HG02884 (cell line): Measurements from ENCODE around the gene UBE2D2.

Source experiments
- ATAC-seq: cut with Tn5 transposase; IDR thresholded peaks from one replicate; pipeline ENCODE4 v1.9.1; 2021; ENCODE audit warnings: mild to moderate bottlenecking, moderate library complexity; ENCODE audit not compliant: unreplicated experiment

Gene UBE2D2

GRCh38 chr5:139658928-139659667, 98.0 kb downstream of the UBE2D2 start:
- ATAC-seq = no peak

- no peak for ATAC-seq
These were observed 98.6 kb downstream of the UBE2D2 start for GRCh38 chr5:139659695-139660101.

DNA sequence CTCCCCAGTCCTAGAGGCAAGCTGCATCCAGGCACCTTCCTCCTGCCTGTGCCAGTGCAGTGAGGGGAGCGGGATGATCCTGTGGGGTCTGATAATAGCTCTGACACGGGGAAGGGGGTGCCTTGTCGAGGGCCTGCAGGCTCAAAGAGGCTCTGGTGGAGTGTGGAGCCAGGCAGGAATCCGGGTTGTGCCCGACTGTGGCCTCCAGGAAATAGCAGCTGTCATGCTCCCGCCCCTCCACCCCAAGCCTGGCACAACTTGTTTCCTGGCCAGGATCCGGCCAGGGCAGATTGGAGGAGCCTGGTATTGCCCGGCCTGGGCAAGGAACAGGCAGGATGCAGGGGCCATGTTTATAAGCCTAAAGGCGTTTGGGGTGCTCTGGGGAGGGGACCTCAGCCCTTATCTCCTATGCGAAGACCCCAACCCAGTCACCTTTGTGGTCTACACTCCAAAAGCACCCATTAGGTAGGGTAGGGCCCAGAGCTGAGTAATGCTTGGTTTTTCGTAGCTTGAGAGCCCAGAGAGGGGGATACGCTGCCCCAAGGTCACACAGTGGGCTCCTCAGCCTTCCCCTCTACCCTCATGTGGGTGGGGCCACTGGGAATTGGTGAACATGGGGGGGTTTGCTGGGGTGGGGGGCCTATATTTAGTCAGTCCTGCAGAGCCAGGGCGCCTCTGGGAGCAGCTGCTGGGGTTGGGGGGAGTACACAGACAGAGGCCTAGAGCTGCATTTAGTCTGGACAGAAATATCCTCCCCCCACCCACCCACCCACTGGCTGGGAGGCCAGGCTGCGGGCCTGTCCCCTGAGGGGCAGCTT, 99.2 kb downstream of the UBE2D2 start:
- peak; percentile 2 for ATAC-seq

DNA sequence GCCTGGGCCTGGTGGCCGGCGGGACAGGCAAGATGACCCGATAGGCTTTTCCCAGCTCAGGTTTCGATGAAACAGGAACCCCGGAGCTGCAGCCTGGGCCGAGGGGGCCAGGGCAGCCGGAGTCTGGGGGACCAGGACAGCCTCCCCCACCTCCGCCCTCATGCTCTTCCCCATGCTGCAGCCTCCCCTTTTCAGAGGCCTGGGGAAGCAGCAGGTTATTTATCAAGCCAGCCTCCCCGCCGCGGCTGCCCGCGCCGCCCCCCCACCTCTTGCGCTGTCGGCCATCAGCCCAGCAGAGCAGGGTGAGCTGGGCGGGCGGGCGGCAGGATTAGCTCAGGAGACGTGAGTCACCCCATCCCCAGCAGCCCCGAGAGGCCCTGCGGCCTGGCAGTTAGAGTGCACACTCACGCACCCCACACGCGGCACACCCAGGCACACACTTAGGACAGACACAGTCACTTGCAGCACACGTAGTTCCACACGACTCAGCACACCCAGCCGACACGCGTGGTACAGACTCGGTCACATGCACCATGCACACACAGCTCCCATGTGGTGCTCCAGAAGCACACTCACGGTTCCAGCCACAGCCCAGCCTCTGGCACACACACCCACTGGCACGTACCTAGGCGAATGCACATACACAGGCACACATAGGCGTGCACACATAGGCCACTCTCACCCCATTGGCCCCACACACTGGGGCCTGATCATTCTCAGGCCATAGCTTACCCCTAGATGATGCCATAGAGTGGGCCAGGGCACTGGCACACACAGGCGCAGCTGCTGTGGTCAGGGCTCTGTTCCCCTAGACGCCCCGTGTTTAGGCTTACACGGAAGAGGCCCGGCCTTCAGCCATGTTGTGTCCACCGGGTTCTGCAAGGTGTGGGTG, 100.0 kb downstream of the UBE2D2 start:
- ATAC-seq = peak; percentile 28

DNA sequence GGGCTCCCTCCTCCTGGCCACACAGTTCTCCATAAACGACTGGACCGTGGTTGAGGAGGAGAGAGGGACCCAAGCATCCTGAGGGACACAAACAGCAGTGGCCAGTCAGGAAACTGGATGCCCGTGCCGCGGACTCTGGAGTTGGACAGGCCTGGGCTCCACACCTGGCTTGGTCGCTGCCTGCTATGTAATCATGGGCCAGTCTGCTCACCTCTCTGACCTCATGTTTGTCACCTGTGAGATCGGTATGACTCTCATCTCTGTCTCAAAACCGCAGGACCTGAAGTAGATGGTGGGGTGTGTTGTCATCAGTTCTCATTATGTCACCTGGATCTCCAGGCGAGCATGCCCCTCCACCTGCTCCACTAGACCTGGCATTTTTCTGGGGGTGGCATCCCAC, 101.5 kb downstream of the UBE2D2 start:
- ATAC-seq = no peak

DNA sequence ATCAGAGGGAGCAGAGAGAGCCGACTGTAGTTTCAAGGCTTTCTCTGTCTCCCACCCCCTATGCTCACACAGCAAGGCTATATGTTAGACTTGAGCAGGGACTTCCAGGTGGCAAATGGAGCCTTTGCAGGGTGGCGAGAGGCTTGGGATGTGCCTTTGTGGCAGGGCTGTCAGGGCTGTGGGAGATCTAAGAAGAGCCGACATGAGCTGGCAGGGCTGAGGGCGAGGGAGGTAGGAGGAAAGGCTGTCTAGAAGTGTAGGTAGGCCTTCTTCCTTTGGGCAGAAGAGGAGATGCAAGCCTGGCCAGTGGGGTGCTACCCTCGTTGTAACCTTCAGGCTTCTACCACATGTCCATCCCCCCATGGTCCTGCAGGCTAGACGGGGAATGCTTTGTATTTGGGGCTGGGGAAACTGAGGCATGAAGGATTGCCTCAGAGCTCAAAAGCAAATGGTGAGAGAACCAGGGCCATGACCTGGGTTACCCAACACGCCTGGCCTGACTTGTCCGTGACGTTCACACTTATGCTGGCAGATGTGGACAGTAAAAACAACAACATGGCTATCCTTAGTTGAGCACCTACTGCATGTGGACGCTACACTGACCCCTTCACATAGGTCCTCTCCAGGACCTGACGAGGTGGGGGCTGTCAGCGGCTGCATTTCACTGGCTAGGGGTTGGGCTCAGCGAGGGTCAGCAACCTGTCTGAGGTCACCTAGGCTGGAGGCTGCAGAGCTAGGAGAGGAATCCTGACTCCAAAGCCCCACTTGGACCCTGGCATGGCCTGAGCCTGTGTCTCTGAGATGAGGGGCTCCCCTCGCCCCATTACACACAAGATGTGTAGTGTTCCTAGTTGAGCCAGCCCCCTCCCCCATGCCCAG, 102.3 kb downstream of the UBE2D2 start:
- ATAC-seq = no peak

- peak; percentile 36 for ATAC-seq
These were observed 103.1 kb downstream of the UBE2D2 start for GRCh38 chr5:139664086-139664693.

GRCh38 chr5:139664727-139665351, 103.7 kb downstream of the UBE2D2 start:
- no peak for ATAC-seq

DNA sequence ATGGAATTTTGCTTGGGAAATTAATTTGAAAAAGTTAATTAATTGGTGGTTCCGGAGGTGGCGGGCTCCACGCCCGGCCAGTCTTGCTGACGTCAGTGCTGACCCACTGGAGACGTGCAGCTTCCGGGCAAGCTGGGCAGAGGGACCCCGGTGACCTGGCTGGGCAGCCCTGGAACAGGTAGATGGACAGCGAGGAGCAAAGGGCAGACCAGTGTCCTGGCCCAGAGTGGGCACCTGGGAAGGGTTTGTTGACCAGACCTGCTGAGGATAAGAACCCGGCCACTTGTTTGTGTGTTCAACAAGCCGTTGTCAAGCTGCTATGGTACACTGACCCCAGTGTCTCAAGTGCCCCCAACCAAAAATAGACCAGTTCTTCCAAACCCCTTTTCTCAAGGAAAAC, 104.5 kb downstream of the UBE2D2 start:
- ATAC-seq = no peak

DNA sequence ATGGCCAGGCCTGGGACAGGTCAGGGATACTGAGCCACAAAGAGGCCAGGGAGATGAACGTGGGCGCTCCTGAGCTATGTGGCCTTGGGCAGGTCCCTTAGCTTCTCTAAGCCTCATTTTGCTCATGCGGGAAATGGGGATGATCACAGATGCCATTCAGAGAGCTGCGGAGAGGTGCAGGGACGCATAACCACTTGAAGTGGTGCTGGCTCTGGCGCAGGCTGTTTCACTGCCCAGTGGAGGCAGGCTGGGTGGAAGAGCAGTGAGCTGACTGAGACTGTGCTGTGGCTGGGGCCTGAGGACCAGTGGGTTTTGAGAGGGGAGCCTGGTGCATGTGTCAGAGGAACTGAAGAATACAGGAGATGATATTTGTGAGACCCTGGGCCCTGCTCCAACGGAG, 105.4 kb downstream of the UBE2D2 start:
- no peak for ATAC-seq

DNA sequence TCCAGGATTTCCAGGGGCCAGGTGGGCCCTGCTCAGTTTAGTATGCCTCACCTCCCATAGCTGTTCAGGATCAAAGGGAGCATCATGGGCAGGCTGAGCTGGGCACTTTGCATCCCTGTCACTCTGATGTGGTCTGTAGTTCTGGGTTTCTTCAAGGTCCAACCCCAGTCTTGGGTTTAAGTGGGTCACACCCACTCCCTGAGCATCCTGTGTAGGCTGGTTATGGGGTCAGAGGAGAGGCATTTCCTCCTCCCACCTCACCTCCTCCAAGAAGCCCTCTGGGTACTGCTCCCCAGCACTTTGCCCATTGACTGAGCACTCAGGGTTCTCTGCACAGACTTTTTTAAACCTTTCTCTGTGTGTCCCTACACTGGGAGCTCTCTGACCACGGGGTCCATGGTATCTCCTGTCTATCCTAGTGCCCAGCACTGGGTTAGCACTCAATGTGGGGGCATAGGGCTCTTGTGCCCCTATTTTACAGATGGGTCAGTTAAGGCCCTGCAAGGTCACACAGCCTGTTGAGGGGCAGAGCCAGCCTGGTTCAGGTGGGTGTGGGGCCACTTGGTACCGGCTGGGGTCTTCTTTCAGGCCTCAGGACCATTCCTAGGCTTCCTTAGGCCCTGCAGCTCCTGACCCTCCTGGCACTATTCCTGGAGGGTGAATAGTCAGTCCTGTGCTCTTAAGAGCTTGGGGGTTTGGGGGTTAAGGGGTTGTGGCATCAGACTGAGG, 106.0 kb downstream of the UBE2D2 start:
- ATAC-seq = no peak

- no peak for ATAC-seq
These were observed 106.6 kb downstream of the UBE2D2 start for GRCh38 chr5:139667730-139668063.

- no peak for ATAC-seq
These were observed 107.1 kb downstream of the UBE2D2 start for GRCh38 chr5:139668064-139668880.

DNA sequence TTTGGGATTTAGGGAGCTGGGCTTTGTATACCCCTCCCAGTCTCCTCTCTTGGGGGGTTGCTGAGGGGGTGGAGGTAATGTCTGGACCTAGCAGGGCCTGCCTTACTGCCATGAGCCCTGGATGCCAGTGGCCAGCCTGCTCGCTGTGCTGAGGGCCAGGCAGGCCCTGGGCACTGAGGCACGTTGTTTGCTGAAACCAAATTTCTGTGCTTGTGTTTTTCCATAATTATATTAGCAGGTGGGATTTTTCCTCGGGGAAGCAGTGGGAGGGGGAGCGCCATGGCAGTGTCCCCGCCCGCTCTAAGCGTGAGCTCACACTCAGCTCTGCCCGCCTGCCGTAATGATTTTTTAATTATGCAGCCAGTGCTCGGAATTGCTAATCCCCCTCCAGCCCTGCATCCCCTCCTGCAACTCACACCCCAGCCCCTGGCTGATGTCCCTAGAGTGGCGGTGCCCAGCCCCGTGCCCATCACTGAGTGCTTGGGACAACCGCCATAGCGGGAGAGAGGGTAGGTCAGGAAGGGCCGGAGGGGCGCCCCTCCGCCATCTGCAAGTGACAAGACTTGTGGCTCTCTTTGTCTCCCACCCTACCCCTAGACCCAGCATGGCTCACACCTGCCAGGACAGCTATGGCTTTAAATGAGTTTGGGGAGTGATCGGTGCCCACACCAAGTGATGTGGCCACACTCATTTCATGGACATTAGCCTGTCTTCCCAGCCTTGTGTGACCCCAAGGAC, 108.0 kb downstream of the UBE2D2 start:
- no peak for ATAC-seq

GRCh38 chr5:139669662-139670368, 108.7 kb downstream of the UBE2D2 start:
- peak; percentile 25 for ATAC-seq

DNA sequence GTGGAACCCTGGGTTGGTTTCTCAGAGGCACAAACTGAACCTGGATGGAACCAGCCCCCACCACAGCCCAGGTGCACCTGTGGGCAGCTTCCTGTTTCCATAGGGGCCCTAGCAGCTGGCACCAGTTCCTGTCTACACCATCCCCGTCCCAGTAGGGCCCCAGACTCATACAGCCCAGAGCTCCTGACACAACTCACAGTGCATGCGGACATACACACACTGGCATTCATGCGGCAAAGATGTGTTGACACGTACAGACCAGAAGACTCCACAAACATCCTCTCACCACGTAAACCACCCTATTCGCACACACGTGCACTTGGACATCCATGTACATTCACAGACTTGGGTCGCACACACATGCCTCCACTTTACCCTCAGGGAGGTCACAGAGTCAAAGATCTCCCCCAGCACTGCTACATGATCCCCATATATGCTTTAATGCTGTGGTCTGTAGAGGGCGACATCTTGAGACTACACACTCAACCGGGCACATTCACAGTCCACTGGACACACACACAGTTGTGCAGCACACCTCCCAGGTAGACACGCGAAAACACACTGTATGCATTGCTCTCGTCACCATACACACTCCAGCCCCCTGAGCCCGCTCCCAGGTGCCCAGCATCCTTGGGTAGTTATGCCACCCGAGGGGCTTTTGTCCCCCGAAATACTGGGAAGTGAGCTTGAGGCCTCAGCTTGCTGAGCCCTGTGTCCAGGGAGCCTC, 109.4 kb downstream of the UBE2D2 start:
- peak; percentile 35 for ATAC-seq
